ENCODE results near the gene KSR2. TPM values are rescaled to one million over a fixed set of nuclear protein-coding genes. Genes with fewer than 3 reads are reported as not detected.

The KSR2 gene
- total and polyA plus RNA-seq, 10 of the 15 experiments (the other 5 are each of a cell fraction or from before 2014, with no cell fraction given): under 0.01 to 1.5 (median 0.01) TPM; not detected in 3

DNA sequence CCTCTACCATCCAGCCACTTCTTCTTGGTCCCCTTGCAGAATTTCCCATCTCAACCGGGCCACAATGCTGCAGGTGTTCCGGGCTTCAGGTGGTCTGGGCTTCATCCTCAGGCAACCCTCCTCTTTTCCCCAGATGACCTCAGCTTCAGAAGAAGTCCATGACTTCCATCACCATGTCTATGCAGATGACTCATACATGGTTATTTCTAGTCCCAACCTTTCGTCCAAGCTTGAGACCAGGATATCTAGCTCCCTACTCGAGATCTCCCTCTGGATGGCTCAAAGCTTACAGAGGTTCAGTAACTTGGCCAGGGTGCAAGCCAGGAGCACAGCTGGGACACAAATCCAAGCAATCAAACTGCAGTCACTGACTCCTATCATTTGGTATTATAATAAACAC, 452.8 kb downstream of the KSR2 start:
- in situ Hi-C loops (cut with MboI) (no loop called here), intact Hi-C loops (cut with micrococcal nuclease; ENCODE audit: unreplicated experiment) (no loop called here)
- Histone ChIP-seq H3K4me3 (no peak overlapping the region), H3K27ac (ENCODE audit: control insufficient read depth, insufficient read depth) (no peak overlapping the region), H3K4me1 (ENCODE audit: control insufficient read depth, insufficient read depth, low read length) (no peaks in the 10 kb centered on the region), H2AFZ (ENCODE audit: control insufficient read depth, low read depth, low read length) (no peak overlapping the region), H3K36me3 (ENCODE audit: control insufficient read depth in 2 of 2, insufficient read depth in 2 of 2, low read length in 1 of 2) (no peaks in the 10 kb centered on the region), H3K9me3 (replicated peaks; ENCODE audit: control insufficient read depth, insufficient read depth, low read length) (no peaks in the 10 kb centered on the region), H3K9ac (ENCODE audit: control insufficient read depth, insufficient read depth, low read length) (no peak overlapping the region), H3K79me2 (ENCODE audit: control insufficient read depth, insufficient read depth, low read length) (no peaks in the 10 kb centered on the region), H3K4me2 (ENCODE audit: control insufficient read depth, insufficient read depth) (no peak overlapping the region), H4K20me1 (ENCODE audit: control insufficient read depth, insufficient read depth) (no peaks in the 10 kb centered on the region), H3K27me3 (replicated peaks in 1 of 2; ENCODE audit: control insufficient read depth in 2 of 2, insufficient read depth in 2 of 2, low read length in 1 of 2) (peaks cover 0 to 1% of the 10 kb centered on the region in 2 experiments; a peak in 2 of 4 replicates)
- no peak for ATAC-seq
- SMC1A ChIA-PET (ENCODE audit: uncharacterized antibody, unreplicated experiment): no interaction called here
- no peak for FAIRE-seq
- BruUV-seq (replicated peaks): no TSS peak
- DNase-seq (ENCODE audit: low read depth, low spot score): no peak
- WGBS (ENCODE audit: insufficient coverage, insufficient replicate concordance, low lambda C conversion rate, missing lambda C conversion rate): 0% methylated on average over 4 of the region's 4 CpGs
- CTCF ChIA-PET: no interaction called here
- POLR2A ChIA-PET: no interaction called here
- RAD21 ChIA-PET (ENCODE audit: unreplicated experiment): no interaction called here
- TF ChIP-seq, protein P1, sequence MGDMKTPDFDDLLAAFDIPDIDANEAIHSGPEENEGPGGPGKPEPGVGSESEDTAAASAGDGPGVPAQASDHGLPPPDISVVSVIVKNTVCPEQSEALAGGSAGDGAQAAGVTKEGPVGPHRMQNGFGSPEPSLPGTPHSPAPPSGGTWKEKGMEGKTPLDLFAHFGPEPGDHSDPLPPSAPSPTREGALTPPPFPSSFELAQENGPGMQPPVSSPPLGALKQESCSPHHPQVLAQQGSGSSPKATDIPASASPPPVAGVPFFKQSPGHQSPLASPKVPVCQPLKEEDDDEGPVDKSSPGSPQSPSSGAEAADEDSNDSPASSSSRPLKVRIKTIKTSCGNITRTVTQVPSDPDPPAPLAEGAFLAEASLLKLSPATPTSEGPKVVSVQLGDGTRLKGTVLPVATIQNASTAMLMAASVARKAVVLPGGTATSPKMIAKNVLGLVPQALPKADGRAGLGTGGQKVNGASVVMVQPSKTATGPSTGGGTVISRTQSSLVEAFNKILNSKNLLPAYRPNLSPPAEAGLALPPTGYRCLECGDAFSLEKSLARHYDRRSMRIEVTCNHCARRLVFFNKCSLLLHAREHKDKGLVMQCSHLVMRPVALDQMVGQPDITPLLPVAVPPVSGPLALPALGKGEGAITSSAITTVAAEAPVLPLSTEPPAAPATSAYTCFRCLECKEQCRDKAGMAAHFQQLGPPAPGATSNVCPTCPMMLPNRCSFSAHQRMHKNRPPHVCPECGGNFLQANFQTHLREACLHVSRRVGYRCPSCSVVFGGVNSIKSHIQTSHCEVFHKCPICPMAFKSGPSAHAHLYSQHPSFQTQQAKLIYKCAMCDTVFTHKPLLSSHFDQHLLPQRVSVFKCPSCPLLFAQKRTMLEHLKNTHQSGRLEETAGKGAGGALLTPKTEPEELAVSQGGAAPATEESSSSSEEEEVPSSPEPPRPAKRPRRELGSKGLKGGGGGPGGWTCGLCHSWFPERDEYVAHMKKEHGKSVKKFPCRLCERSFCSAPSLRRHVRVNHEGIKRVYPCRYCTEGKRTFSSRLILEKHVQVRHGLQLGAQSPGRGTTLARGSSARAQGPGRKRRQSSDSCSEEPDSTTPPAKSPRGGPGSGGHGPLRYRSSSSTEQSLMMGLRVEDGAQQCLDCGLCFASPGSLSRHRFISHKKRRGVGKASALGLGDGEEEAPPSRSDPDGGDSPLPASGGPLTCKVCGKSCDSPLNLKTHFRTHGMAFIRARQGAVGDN (IDR thresholded peaks at IDR 0.05): no peak
- TF ChIP-seq RELA (IDR thresholded peaks at IDR 0.05; ENCODE audit: borderline replicate concordance, partially characterized antibody): no peak

DNA sequence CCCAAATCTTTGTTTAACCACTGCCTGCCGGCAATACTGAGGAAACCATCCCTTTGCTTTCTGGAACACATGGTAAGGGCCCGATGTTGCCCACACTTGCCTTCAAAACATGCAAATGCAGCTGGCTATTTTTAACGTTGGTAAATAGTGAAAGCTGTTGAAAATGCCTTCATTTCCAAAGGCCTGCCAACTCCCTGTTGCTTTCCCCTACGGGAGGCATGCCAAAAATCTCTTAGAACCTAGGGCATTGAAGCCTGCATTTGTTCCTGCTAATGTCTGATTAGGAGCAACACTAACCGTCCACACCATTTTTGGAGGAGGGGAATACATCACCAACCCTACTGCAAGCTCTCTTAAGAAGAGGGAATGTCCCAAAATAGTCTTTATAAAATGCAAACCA, 454.8 kb downstream of the KSR2 start:
- Histone ChIP-seq H3K4me1 (ENCODE audit: control insufficient read depth, insufficient read depth, low read length) (no peaks in the 10 kb centered on the region), H3K4me3 (no peak overlapping the region), H3K27me3 (replicated peaks in 1 of 2; ENCODE audit: control insufficient read depth in 2 of 2, insufficient read depth in 2 of 2, low read length in 1 of 2) (no peaks in the 10 kb centered on the region; a peak in 2 of 4 replicates), H2AFZ (ENCODE audit: control insufficient read depth, low read depth, low read length) (no peak overlapping the region), H3K9ac (ENCODE audit: control insufficient read depth, insufficient read depth, low read length) (no peak overlapping the region), H3K36me3 (ENCODE audit: control insufficient read depth in 2 of 2, insufficient read depth in 2 of 2, low read length in 1 of 2) (no peaks in the 10 kb centered on the region), H3K4me2 (ENCODE audit: control insufficient read depth, insufficient read depth) (no peak overlapping the region), H3K27ac (ENCODE audit: control insufficient read depth, insufficient read depth) (no peak overlapping the region), H3K9me3 (replicated peaks; ENCODE audit: control insufficient read depth, insufficient read depth, low read length) (no peaks in the 10 kb centered on the region), H3K79me2 (ENCODE audit: control insufficient read depth, insufficient read depth, low read length) (no peaks in the 10 kb centered on the region), H4K20me1 (ENCODE audit: control insufficient read depth, insufficient read depth) (no peaks in the 10 kb centered on the region)
- FAIRE-seq (no peak), ATAC-seq (no peak), DNase-seq (ENCODE audit: low read depth, low spot score) (no peak)
- SMC1A ChIA-PET (ENCODE audit: uncharacterized antibody, unreplicated experiment): no interaction called here
- WGBS (ENCODE audit: insufficient coverage, insufficient replicate concordance, low lambda C conversion rate, missing lambda C conversion rate): 9% methylated on average over 5 of the region's 5 CpGs
- CTCF ChIA-PET: interaction anchor here (1.3 kb wide), 1 partner anchor 38 kb away, joined by 4 read pairs; no protein-coding TSS in a partner anchor
- no TSS peak for BruUV-seq (replicated peaks)
- POLR2A ChIA-PET: no interaction called here
- RAD21 ChIA-PET (ENCODE audit: unreplicated experiment): no interaction called here
- in situ Hi-C loops (cut with MboI) (no loop called here), intact Hi-C loops (cut with micrococcal nuclease; ENCODE audit: unreplicated experiment) (no loop called here)
- TF ChIP-seq ESRRA (IDR thresholded peaks at IDR 0.05; ENCODE audit: low read length) (no peak), CEBPB (IDR thresholded peaks at IDR 0.05; ENCODE audit: borderline replicate concordance in 1 of 2, low read depth in 2 of 2, low read length in 2 of 2) (no peak), CHD2 (IDR thresholded peaks at IDR 0.05; ENCODE audit: borderline replicate concordance, low read depth, low read length) (no peak), FOXM1 (IDR thresholded peaks at IDR 0.05; ENCODE audit: low read depth, low read length) (no peak), KLF5 (IDR thresholded peaks at IDR 0.05; ENCODE audit: partially characterized antibody) (no peak), ZNF24 (IDR thresholded peaks at IDR 0.05) (no peak), RBBP5 (conservative IDR thresholded peaks at IDR 0.05) (no peak), NR2F1 (conservative IDR thresholded peaks at IDR 0.05) (no peak), HDAC6 (IDR thresholded peaks at IDR 0.05; ENCODE audit: unreplicated experiment) (no peak)

All from GM12878 (cell line).